Measurements from ENCODE around the gene MED29.

Gene MED29

GRCh38 chr19:39448271-39448670 lies 57.1 kb downstream of the MED29 start:
- peak; percentile 37 for DNase-seq
- H3K27me3 ChIP-seq (replicated peaks; ENCODE audit: insufficient read depth, low read length), result no peaks in the 10 kb centered on the region
- peaks cover 11% of the 10 kb centered on the region; the same call in 1 of the 2 replicates for H4K20me1 ChIP-seq (ENCODE audit: insufficient read depth, low read length)
- no peak overlapping the region for H2AFZ ChIP-seq (ENCODE audit: low read length)
- no peak overlapping the region; the same call in 1 of the 2 replicates for H3K4me3 ChIP-seq (ENCODE audit: low read length)
- no peaks in the 10 kb centered on the region for H3K9me3 ChIP-seq (replicated peaks; ENCODE audit: insufficient read depth, low read length)
- peak overlapping the region; percentile 87 for H3K4me2 ChIP-seq (ENCODE audit: low read depth, low read length)
- peaks cover 83% of the 10 kb centered on the region for H3K79me2 ChIP-seq (ENCODE audit: low read length)
- TF ChIP-seq EZH2 (optimal IDR thresholded peaks at IDR 0.05; ENCODE audit: low read depth, low read length) (no peak), EZH2phosphoT487 (IDR thresholded peaks at IDR 0.05; ENCODE audit: low read length) (no peak)
- TF ChIP-seq, protein P1, sequence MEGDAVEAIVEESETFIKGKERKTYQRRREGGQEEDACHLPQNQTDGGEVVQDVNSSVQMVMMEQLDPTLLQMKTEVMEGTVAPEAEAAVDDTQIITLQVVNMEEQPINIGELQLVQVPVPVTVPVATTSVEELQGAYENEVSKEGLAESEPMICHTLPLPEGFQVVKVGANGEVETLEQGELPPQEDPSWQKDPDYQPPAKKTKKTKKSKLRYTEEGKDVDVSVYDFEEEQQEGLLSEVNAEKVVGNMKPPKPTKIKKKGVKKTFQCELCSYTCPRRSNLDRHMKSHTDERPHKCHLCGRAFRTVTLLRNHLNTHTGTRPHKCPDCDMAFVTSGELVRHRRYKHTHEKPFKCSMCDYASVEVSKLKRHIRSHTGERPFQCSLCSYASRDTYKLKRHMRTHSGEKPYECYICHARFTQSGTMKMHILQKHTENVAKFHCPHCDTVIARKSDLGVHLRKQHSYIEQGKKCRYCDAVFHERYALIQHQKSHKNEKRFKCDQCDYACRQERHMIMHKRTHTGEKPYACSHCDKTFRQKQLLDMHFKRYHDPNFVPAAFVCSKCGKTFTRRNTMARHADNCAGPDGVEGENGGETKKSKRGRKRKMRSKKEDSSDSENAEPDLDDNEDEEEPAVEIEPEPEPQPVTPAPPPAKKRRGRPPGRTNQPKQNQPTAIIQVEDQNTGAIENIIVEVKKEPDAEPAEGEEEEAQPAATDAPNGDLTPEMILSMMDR (IDR thresholded peaks at IDR 0.05; ENCODE audit: low read length), result no peak
- no peak overlapping the region for H3K9ac ChIP-seq (ENCODE audit: low read length)
- H3K4me1 ChIP-seq (ENCODE audit: low read length), result peaks cover 25% of the 10 kb centered on the region
- peak overlapping the region; percentile 41; the same call in 1 of the 2 replicates for H3K27ac ChIP-seq (ENCODE audit: low read length)
- no peaks in the 10 kb centered on the region for H3K36me3 ChIP-seq (replicated peaks; ENCODE audit: insufficient read depth, low read length)
- peaks cover 15% of the 10 kb centered on the region for H3F3A ChIP-seq (ENCODE audit: insufficient read depth, low read length)
- no peaks in the 10 kb centered on the region for H3K9me2 ChIP-seq (replicated peaks; ENCODE audit: insufficient read depth, low read length)

DNA sequence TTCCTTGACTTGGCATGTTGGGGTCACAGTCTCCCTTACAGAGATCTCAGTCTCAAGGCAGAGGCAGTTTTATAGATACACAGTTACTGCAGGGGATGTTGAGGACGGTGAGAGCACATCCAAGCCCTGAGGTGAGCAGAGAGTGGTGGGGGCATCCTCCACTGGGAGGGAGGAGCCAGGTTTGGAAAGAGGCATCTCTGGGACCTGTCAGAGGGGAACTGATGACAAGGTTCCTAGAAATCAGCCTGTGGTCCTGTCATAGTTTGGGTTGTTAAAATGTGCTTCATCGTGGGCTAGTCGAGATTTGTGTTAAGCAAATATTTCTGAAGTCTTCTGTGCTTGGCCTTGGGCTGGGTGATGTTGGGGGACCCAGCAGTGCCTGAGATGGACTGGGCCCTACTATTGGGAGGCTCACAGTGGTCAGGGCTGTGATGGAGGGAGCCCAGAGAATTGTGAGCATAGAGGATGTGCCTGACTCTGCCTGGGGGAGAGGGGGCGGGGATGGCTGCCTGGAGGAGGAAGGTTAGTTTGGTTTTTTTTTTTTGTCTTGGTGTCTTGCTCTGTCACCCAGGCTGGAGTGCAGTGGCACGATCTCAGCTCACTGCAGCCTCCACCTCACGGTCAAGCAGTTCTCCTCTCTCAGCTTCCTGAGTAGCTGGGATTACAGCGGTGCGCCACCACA lies 58.1 kb downstream of the MED29 start:
- Histone ChIP-seq H3K4me1 (ENCODE audit: low read length) (peaks cover 25% of the 10 kb centered on the region), H3K9me3 (replicated peaks; ENCODE audit: insufficient read depth, low read length) (no peaks in the 10 kb centered on the region), H3K27me3 (replicated peaks; ENCODE audit: insufficient read depth, low read length) (no peaks in the 10 kb centered on the region), H3K9me2 (replicated peaks; ENCODE audit: insufficient read depth, low read length) (no peaks in the 10 kb centered on the region), H3K27ac (ENCODE audit: low read length) (no peak overlapping the region), H2AFZ (ENCODE audit: low read length) (no peak overlapping the region), H4K20me1 (ENCODE audit: insufficient read depth, low read length) (peaks cover 11% of the 10 kb centered on the region; the same call in 1 of the 2 replicates), H3K9ac (ENCODE audit: low read length) (no peak overlapping the region), H3K79me2 (ENCODE audit: low read length) (peaks cover 93% of the 10 kb centered on the region), H3K4me2 (ENCODE audit: low read depth, low read length) (no peak overlapping the region), H3K36me3 (replicated peaks; ENCODE audit: insufficient read depth, low read length) (no peaks in the 10 kb centered on the region), H3K4me3 (ENCODE audit: low read length) (no peak overlapping the region), H3F3A (ENCODE audit: insufficient read depth, low read length) (peaks cover 15% of the 10 kb centered on the region)
- DNase-seq, result no peak
- TF ChIP-seq, protein P1 (IDR thresholded peaks at IDR 0.05; ENCODE audit: low read length), result no peak
- no peak for TF ChIP-seq EZH2phosphoT487 (IDR thresholded peaks at IDR 0.05; ENCODE audit: low read length)
- TF ChIP-seq EZH2 (optimal IDR thresholded peaks at IDR 0.05; ENCODE audit: low read depth, low read length), result no peak
